Osteocyte (in vitro differentiated cells): ENCODE results near the gene SETD4. TPM values are rescaled to one million over a fixed set of nuclear protein-coding genes. Genes with fewer than 3 reads are reported as not detected.

Source experiments
- DNase-seq: peaks from one replicate; pipeline ENCODE4 v3.0.0; 2021; ENCODE audit warnings: mixed read lengths; ENCODE audit not compliant: unreplicated experiment; ENCODE audit errors: extremely low spot score
- H3K27ac Mint-ChIP-seq: one replicate; pipeline ENCODE4 v1.8.0; 2021; ENCODE audit warnings: mild to moderate bottlenecking, mixed read lengths; ENCODE audit not compliant: unreplicated experiment
- H3K27me3 Mint-ChIP-seq: one replicate; pipeline ENCODE4 v1.8.0; 2021; ENCODE audit warnings: mixed read lengths; ENCODE audit not compliant: unreplicated experiment
- H3K36me3 Mint-ChIP-seq: one replicate; pipeline ENCODE4 v1.8.0; 2021; ENCODE audit warnings: mixed read lengths; ENCODE audit not compliant: unreplicated experiment
- H3K4me1 Mint-ChIP-seq: one replicate; pipeline ENCODE4 v1.8.0; 2021; ENCODE audit warnings: mixed read lengths; ENCODE audit not compliant: unreplicated experiment
- H3K4me3 Mint-ChIP-seq: one replicate; pipeline ENCODE4 v1.8.0; 2021; ENCODE audit warnings: mild to moderate bottlenecking, moderate library complexity, mixed read lengths; ENCODE audit not compliant: unreplicated experiment
- H3K9me3 Mint-ChIP-seq: one replicate; pipeline ENCODE4 v1.8.0; 2021; ENCODE audit warnings: mixed read lengths; ENCODE audit not compliant: unreplicated experiment
- total RNA-seq: library from RNA; stranded (reverse); gene quantifications from 2 replicates; pipeline ENCODE4 v1.2.1, GENCODE V29; 2021
- TF ChIP-seq, protein P1 (sequence below): fragments of 200-600 bp; sonication (generic); IDR thresholded peaks from 2 replicates; pipeline ENCODE4 v1.5.0; 2021; ENCODE audit warnings: antibody characterized with exemption, mild to moderate bottlenecking, moderate library complexity

Gene SETD4
- total RNA-seq, 1 donor from 2014 or later, result 16.6 TPM

DNA sequence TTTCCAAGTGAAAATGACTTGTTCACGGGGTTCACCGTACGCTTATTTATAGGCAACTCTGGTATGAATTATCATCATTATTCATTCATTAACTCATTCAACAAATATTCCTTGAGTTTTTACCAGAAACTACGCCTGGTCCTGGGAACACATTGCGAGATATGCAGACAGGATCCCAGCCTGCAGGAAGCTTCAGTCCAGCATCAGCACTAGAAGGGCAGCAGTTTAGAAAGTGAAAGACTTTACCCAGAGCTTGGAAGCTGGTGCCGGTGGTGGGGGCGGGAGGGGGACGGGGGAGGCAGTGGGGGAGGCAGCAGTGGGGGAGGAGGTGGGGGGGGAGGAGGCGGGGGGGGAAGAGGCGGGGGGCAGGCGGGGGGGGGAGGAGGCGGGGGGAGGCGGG lies 55.9 kb downstream of the SETD4 start:
- Mint-ChIP-seq H3K4me3 (no peak overlapping the region), H3K4me1 (peaks cover 5% of the 10 kb centered on the region), H3K9me3 (peaks cover 11% of the 10 kb centered on the region), H3K36me3 (no peaks in the 10 kb centered on the region), H3K27me3 (peaks cover 37% of the 10 kb centered on the region), H3K27ac (no peak overlapping the region)
- TF ChIP-seq, protein P1, sequence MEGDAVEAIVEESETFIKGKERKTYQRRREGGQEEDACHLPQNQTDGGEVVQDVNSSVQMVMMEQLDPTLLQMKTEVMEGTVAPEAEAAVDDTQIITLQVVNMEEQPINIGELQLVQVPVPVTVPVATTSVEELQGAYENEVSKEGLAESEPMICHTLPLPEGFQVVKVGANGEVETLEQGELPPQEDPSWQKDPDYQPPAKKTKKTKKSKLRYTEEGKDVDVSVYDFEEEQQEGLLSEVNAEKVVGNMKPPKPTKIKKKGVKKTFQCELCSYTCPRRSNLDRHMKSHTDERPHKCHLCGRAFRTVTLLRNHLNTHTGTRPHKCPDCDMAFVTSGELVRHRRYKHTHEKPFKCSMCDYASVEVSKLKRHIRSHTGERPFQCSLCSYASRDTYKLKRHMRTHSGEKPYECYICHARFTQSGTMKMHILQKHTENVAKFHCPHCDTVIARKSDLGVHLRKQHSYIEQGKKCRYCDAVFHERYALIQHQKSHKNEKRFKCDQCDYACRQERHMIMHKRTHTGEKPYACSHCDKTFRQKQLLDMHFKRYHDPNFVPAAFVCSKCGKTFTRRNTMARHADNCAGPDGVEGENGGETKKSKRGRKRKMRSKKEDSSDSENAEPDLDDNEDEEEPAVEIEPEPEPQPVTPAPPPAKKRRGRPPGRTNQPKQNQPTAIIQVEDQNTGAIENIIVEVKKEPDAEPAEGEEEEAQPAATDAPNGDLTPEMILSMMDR, result no peak
- no peak for DNase-seq

DNA sequence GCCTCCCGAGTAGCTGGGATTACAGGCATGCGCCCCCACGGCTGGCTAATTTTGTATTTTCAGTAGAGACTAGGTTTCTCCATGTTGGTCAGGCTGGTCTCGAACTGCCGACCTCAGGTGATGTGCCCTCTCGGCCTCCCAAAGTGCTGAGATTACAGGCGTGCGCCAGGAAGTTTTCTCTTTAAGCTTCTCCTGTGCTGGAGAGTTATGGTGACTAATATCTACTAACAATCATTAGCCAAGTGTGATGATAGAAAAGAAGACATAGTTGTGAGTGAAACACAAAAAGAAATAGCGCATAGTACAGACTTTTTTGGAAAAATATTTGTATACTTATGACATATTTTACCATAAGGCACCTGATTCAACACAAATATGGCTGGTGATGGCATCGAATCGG lies 56.5 kb downstream of the SETD4 start:
- H3K4me3 Mint-ChIP-seq, result no peak overlapping the region
- H3K4me1 Mint-ChIP-seq, result peaks cover 5% of the 10 kb centered on the region
- TF ChIP-seq, protein P1, result no peak

DNA sequence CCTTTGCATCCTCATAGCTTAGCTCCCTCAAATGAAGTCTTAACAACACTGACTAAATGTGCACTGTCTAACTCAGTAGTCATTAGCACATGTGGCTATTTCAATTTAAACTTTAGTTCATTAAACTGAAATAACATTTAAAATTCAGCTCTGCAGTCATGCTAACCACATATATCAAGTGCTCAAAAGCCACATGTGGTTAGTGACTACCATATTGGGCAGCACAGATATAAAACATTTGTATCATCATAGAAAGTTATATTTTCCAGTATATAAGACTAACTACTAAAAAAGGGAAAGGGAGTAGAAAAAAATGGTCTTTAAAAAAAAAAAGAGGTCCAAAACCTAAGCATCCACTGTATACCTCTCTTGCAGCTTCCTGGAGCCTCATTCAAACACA lies 64.1 kb downstream of the SETD4 start:
- DNase-seq, result no peak
- no peaks in the 10 kb centered on the region for H3K36me3 Mint-ChIP-seq
- no peaks in the 10 kb centered on the region for H3K9me3 Mint-ChIP-seq
- peaks cover 36% of the 10 kb centered on the region for H3K27me3 Mint-ChIP-seq
- no peak overlapping the region for H3K4me3 Mint-ChIP-seq
- H3K4me1 Mint-ChIP-seq, result peaks cover 5% of the 10 kb centered on the region
- TF ChIP-seq, protein P1, result no peak
- H3K27ac Mint-ChIP-seq, result no peak overlapping the region

More for the DNA sequence above, 56.5 kb downstream of the SETD4 start:
- H3K36me3 Mint-ChIP-seq, result no peaks in the 10 kb centered on the region
- peaks cover 37% of the 10 kb centered on the region for H3K27me3 Mint-ChIP-seq
- no peak overlapping the region for H3K27ac Mint-ChIP-seq
- H3K9me3 Mint-ChIP-seq, result peaks cover 11% of the 10 kb centered on the region
- DNase-seq, result no peak

DNA sequence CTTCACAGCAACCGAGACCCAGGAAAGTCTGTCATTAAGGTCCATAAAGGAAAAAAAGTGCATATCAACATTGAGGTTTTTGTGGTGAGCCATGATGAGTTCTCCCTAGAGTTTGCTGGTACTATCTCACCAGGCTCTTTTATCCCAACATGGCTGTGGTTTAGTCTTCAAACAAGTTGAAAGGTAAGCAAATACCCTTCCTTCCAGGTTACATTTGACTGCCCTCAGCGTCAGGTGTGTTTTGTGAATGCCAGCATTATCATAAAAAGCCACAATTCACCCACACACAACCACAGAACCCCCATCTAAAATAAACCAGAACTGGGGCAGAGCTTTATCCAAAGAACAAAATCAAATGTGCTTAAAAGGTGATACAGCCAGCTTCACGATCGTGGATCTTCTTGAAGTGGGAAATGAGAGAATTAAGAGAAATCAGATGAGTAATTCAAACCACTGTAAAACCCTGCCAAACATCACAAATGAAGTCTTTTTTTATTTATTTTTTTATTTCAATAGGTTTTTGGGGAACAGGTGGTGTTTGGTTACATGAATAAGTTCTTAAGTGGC lies 64.7 kb downstream of the SETD4 start:
- H3K9me3 Mint-ChIP-seq, result no peaks in the 10 kb centered on the region
- H3K27ac Mint-ChIP-seq, result no peak overlapping the region
- H3K4me3 Mint-ChIP-seq, result no peak overlapping the region
- no peaks in the 10 kb centered on the region for H3K36me3 Mint-ChIP-seq
- no peak for DNase-seq
- TF ChIP-seq, protein P1, result no peak
- H3K4me1 Mint-ChIP-seq, result peaks cover 4% of the 10 kb centered on the region
- H3K27me3 Mint-ChIP-seq, result peaks cover 36% of the 10 kb centered on the region

DNA sequence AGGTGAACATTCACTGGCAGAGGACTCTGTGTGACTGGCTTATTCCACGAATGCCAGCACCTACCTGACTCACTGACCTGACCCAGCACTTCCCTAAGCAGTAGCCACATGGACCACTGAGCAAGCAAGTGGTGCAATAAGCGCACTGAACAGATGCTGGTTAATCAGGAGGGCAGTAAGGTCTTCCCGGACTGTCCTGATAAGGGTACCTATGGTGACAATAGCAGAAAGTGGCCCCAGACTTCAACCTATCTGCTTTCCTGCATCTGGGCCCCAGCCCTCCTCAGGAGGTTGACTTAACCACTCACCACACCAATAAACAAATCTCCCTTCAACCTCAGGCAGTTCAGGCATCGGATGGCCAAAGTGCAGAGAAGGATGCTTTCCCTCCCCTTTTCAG lies 65.7 kb downstream of the SETD4 start:
- no peak overlapping the region for H3K4me3 Mint-ChIP-seq
- no peak for DNase-seq
- H3K9me3 Mint-ChIP-seq, result no peaks in the 10 kb centered on the region
- H3K36me3 Mint-ChIP-seq, result no peaks in the 10 kb centered on the region
- TF ChIP-seq, protein P1, result no peak
- no peaks in the 10 kb centered on the region for H3K4me1 Mint-ChIP-seq
- H3K27ac Mint-ChIP-seq, result no peak overlapping the region
- peaks cover 35% of the 10 kb centered on the region for H3K27me3 Mint-ChIP-seq
